Nephron progenitor cell (in vitro differentiated cells): ENCODE measurements around the gene NR2E1.
A peak's percentile ranks its signal among the peaks of the same experiment; 100 is the strongest.

Experiments
- DNase-seq: peaks from one replicate; pipeline ENCODE4 v3.0.0; 2021
- H3K27ac Mint-ChIP-seq: 2 replicates; pipeline ENCODE4 v1.8.0; 2021; ENCODE audit warnings: mild to moderate bottlenecking, moderate library complexity, mixed read lengths
- H3K27me3 Mint-ChIP-seq: 2 replicates; pipeline ENCODE4 v1.8.0; 2021; ENCODE audit warnings: mild to moderate bottlenecking, low read depth, mixed read lengths; ENCODE audit not compliant: poor library complexity
- H3K36me3 Mint-ChIP-seq: 2 replicates; pipeline ENCODE4 v1.8.0; 2021; ENCODE audit warnings: low read depth, mixed read lengths
- H3K4me1 Mint-ChIP-seq: 2 replicates; pipeline ENCODE4 v1.8.0; 2021; ENCODE audit warnings: mixed read lengths
- H3K4me3 Mint-ChIP-seq: 2 replicates; pipeline ENCODE4 v1.8.0; 2021; ENCODE audit warnings: mild to moderate bottlenecking, moderate library complexity, mixed read lengths
- H3K9me3 Mint-ChIP-seq: 2 replicates; pipeline ENCODE4 v1.8.0; 2021; ENCODE audit warnings: mild to moderate bottlenecking, moderate library complexity, mixed read lengths
- TF ChIP-seq, protein P1 (sequence below): fragments of 200-600 bp; sonication (generic); IDR thresholded peaks from 2 replicates; pipeline ENCODE4 v1.5.0; 2021; ENCODE audit warnings: antibody characterized with exemption

The NR2E1 gene

DNA sequence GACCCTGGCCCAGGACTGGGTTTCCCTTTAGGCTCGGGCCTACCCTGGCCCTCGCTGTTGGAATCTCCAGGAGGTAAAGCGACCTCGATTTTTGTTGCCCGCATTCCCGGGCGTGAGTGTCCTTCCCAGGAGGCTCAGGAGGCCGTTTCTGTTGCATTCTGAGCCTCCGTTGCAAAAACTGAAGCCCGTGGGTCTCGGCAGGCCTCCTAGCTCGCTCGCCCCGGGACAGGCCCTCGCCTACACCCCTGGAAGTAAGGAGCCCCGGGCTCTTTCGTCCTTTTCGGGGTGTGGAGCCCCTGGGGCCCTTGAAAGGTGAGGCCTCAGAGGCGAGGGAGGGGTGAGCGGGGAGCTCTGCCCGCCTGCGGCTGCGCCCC is 2.3 kb downstream of the NR2E1 start:
- Mint-ChIP-seq H3K4me1 (peaks cover 30% of the 10 kb centered on the region), H3K4me3 (no peak overlapping the region), H3K27ac (no peak overlapping the region), H3K36me3 (no peaks in the 10 kb centered on the region), H3K27me3 (peaks cover 100% of the 10 kb centered on the region), H3K9me3 (no peaks in the 10 kb centered on the region)
- no peak for DNase-seq
- TF ChIP-seq, protein P1, sequence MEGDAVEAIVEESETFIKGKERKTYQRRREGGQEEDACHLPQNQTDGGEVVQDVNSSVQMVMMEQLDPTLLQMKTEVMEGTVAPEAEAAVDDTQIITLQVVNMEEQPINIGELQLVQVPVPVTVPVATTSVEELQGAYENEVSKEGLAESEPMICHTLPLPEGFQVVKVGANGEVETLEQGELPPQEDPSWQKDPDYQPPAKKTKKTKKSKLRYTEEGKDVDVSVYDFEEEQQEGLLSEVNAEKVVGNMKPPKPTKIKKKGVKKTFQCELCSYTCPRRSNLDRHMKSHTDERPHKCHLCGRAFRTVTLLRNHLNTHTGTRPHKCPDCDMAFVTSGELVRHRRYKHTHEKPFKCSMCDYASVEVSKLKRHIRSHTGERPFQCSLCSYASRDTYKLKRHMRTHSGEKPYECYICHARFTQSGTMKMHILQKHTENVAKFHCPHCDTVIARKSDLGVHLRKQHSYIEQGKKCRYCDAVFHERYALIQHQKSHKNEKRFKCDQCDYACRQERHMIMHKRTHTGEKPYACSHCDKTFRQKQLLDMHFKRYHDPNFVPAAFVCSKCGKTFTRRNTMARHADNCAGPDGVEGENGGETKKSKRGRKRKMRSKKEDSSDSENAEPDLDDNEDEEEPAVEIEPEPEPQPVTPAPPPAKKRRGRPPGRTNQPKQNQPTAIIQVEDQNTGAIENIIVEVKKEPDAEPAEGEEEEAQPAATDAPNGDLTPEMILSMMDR: no peak

DNA sequence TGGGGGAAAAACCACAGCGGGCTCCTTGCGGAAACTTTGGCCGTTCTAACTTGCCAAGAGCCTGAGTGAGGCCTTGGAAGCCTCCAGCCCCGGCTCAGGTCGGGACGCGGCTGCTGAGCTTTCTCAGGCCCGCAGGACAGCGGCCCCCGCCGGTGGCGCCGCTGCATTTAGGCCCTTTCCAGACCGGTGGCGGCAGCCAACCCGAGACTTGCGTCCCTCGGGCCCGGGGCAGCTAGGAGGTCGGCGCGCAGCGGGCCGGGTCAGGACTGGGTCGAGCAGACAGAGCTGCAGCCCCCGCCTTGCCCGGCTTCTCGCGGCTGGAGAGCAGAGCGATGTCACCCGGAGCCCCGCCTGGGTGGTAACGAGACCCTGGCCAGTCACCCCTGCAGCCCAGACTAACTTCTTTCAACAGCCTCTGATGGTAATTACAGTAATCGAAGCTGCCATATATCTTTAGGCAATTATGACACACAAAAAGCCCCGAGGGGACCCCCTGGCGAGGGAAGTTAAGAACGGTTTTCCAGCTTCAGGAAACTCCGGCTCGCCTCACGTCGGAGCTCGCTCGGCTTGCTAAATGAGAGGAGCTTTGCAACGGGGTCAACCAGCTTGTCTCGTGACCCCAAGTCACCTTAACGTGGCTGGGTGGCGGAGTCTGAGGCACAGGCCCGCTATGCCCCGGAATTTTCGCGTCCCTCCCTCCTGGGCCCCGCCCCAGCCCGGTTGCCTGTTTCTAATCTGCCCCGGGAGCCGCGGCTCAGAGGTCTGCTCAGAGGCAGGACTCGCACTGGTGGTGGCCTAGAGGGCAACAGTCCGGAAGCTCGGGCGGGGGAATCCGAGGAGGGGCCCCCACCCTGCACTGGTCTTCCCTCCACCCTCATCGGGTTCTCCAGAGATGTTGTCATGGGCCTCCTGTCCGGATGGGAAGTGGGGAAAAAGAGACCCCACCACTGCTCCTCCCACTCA is 3.0 kb downstream of the NR2E1 start:
- no peaks in the 10 kb centered on the region for H3K36me3 Mint-ChIP-seq
- H3K27me3 Mint-ChIP-seq: peaks cover 100% of the 10 kb centered on the region
- no peak overlapping the region for H3K4me3 Mint-ChIP-seq
- no peak overlapping the region for H3K27ac Mint-ChIP-seq
- H3K9me3 Mint-ChIP-seq: peaks cover under 1% of the 10 kb centered on the region
- peak; percentile 70 for DNase-seq
- H3K4me1 Mint-ChIP-seq: peaks cover 28% of the 10 kb centered on the region
- TF ChIP-seq, protein P1: peak; percentile 9

DNA sequence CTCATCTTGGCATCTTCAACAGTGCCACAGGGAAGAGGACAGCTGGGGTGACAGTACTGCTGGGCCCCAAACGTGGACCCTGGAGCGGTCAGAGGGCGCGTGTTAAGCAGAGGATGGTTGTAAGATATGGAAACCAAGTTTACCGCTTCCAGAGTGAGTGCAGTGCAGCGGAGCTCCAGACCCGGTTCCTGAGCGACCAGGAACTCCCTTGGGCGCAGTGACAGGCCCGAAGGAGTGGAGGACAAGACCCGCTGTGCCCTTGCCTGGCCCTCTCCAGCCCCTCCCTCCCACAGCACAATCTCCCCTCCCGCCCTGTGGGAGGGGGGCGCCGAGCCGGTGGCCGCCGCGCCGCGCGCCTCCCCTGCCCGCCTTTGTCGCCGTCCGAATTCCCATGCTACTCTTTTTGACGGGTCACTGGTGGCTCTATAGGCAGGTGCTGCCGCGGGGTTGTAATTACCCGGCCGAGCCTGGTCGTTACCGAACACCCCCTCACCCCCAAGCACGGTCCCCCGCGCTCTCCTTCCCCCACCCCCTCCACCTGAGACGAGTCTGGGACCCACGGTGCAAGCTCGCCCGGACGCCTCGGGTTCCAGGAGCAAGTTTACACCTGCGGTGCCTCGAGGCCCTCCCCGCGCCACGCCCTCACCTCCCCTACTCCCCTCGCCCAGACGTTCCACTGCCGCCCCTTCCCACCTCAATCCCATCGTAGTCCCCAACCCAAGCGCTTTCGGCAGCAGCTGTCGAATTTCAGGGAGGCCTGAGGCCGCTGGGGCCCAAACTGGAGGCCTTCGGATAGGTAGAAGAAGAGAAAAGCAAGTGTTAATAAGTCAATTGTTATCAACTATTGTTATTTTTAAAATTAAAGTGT is 3.9 kb downstream of the NR2E1 start:
- no peaks in the 10 kb centered on the region for H3K36me3 Mint-ChIP-seq
- TF ChIP-seq, protein P1: no peak
- peaks cover 100% of the 10 kb centered on the region for H3K27me3 Mint-ChIP-seq
- no peak overlapping the region for H3K27ac Mint-ChIP-seq
- peaks cover 26% of the 10 kb centered on the region for H3K4me1 Mint-ChIP-seq
- peak; percentile 18 for DNase-seq
- H3K9me3 Mint-ChIP-seq: peaks cover 4% of the 10 kb centered on the region
- no peak overlapping the region for H3K4me3 Mint-ChIP-seq

DNA sequence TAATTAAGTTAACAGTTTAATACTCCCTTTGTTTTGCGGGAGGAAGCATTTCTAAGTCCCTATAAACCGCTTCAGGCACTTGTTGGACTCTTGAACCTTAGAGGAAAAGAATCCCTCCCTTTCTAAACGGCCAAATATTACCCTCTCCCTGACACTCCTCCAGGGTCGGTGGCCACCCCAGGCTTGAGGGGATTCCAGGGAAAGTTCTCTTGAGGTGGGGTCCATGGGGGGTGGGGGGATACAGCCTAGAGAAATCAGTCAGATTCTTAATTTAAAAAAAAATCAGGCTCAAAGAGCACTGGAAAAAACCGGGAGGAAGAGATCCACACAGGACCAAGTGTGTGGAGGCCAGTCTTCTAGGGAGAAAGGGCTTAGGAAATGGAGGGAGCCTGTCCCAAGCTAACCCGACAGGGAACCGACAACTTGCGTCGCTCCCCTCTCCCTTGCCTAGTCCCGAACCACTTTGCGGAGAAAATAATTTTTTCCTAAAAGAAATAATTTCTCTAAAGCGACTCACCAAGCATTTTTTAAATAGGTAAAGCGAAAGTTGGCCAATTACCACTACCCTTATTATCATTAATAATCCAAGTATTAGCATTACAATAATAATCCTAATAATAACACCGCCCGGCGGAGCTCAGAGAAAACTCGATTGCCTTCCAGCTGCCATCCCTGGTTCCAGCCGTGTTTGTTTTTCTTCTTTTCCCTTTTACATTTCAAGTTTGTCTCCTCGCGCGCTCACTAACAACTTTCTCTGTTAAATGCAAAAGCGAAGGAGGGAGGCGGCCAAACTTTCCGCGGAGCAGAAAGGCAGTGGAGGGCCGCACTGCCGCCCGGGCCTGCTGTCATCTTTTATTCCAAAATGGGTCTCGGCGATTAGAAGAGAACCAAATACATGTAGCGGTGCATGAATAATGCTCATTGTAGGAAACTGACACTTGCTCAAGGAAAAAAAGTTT is 4.8 kb downstream of the NR2E1 start:
- peaks cover 20% of the 10 kb centered on the region for H3K4me1 Mint-ChIP-seq

More for the DNA sequence above, 4.8 kb downstream of the NR2E1 start:
- TF ChIP-seq, protein P1: no peak
- peaks cover 100% of the 10 kb centered on the region for H3K27me3 Mint-ChIP-seq
- H3K4me3 Mint-ChIP-seq: no peak overlapping the region
- no peaks in the 10 kb centered on the region for H3K36me3 Mint-ChIP-seq
- no peak overlapping the region for H3K27ac Mint-ChIP-seq
- peaks cover 4% of the 10 kb centered on the region for H3K9me3 Mint-ChIP-seq
- DNase-seq: no peak
